ENCODE results near the gene DAB1.
A peak's percentile ranks its signal among the peaks of the same experiment; 100 is the strongest.

The DAB1 gene

DNA sequence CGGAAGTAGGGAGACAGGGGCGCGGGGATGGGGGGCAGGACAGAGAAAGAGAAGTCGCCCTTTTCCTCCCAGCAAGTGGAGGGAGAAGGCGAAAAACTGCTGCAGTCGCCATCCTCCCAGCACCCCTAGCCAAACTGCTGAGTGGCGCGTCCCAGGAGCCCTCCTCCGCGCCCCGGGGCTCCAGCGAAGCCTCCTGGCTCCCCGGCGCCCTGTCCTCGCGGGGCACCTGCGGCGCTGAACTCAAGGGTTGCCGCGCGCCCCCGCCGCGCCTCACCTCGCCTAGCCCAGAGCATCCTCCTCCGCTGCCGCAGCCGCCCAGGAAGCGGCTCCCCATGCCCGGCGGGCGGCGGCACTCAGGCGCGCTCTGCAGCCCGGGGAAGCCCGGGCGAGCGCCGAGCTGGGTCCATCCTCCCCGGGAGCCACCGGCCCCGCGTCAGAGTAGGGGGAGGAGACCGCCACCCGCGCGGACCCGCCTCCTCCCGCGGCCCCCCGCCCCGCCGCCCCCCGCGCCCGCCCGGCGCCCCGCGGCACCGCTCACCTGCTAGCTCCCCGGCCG, at the start of gene DAB1:
TSS of gene DAB1 (minus strand) at position 405 of the 556 bp plus-strand sequence. CDS start 133,030 bp downstream, outside the sequence.
- DNase-seq, result no peak

DNA sequence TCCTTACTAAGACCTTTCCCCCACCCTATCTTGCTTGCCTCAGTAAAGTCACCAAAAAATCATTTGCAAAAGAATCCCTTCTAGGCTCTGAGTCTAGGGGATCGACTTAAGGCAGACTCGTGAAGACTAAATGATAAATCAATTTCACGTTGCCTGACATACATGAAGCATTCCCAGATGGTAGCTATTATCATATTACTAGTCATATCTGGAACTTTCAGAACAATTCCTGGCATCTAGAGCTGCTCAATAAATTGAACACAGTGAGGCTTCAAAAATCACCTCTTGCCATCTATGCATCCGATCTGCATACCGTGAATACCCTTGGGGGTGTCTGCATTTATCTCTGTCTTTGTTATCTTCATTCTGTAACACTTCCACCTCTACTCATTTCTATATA, 49.6 kb upstream of the DAB1 start:
- no peak for DNase-seq

DNA sequence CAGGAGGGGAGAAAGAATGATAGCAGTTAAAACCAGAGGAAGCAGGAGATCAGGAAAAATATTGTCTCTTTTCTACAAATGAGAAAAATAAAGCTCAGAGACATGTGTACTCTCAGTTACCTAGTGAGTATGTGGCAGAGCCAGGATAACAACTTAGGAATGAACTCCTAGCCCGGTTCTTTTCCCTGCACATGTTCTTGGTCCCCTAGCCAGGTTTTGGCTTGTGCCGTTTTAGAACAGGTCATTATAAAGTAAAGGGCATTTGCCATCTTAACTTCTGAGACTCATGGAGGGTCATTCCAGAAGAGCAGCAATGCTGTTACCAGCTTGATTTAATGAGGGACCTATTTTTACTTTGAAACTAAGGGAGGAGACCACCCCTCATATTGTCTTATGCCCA, 48.1 kb upstream of the DAB1 start:
- DNase-seq, result no peak

DNA sequence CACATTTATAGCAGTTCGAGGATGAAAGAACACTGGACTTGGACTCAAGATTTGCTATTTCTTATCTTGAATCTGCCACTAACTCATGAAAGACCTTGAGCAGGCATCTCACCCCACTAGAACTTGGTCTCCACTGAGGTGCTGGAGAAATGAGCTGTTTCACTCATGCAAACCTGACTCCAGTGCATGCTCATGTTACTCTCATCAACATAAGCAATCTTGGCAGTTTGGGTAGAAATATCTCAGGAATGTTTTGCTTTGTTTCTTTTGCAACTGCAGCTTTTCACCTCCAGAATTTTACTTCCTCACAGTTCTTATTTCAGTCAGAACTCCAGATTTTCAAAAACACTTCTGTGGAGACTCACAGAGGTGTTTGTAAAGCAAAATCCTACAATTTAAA, 46.2 kb upstream of the DAB1 start:
- DNase-seq, result no peak

DNA sequence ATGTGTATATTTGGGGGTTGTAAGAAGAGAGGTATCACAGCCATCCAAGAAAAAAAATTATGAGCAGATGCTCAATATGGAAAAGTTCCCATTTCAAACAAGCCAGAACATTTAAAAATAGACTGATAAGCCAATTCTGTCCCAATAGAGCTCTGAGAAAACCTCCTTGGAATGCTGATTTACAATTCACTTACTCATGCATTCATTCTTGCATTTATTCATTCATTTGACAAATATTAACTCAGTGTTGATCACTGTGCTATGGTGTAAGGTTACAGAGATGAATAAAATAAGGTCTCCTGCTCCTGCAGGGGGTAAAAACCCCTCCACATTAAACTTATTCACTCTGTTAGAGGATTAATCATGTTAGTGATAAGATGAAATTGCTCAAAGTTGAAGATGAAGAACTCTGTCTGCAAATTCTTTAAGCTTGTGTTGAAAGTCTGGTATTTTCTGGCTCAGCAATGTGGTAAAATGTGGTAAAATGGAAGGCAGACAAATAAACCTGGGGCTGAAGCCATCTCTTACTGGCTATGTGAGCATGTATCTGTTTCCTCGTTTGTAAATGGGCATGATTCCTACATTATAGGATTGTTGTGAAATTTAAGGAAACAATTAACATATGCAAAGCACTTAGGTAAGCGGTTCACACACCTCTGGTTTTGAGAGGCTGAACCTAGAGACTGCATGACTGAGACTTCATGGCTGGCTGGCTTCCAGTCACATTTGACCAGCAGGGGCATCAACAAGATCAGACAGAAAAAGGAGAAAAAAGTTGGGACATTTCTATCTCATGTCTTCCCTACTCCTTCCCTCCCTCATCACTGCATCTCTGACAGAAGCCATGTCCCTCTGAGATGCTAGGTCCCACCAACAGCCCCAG, 45.0 kb upstream of the DAB1 start:
- no peak for DNase-seq

DNA sequence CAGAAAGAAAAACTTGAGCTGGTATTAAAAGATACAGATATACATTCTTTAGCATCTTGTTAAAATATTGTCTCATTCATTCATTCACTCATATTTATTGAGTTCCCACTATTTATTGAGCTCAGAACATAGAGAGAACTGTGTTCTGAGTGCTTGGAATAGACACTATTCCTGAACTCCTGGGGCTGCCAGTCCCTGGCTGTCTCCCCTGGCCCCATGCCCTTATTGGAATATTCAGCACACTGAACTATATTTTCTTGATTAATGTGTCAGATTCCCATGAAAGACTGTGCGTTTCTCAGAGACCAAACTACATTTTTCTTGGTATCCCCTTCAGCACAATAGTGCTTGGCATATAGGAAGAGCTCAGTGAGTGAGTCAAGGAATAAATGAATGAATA, 44.0 kb upstream of the DAB1 start:
- DNase-seq, result no peak

DNA sequence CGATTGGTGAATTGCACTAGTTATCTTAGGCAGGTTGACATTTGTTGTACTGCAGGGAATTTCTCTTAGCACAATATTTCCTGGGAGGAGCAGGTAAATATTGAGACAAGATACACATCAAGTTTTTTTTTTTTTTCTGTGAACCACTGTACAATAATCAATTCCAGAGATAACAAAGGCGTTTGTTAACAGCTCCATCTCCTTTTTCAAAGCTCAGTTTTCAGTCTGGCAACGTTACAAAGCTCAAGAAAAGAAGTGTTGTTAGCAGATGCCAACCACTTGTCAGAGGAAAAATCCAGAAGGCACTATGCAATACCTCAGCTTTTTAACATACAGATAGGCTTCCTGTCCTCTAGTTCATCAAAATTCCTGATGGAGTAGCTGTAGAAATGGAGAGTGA, 40.9 kb upstream of the DAB1 start:
- DNase-seq, result no peak

DNA sequence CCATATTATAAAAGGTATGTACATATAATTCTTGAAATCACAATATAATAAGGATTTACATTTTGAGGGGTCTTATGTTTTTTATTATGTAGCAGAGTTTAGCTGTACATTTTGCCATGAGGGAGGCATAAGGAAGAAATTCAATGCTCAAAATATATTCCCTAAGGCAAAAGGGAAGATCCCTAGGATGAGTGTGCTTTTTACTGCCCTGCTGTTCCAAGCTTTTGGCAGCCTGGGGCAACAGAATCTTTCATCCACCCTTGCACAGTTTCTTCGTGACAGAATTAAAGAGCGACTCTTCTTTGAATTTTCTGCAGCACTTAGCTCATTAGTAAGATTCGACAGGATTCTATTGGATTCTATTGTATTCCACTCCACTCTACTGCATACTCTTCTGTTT, 39.5 kb upstream of the DAB1 start:
- no peak for DNase-seq

DNA sequence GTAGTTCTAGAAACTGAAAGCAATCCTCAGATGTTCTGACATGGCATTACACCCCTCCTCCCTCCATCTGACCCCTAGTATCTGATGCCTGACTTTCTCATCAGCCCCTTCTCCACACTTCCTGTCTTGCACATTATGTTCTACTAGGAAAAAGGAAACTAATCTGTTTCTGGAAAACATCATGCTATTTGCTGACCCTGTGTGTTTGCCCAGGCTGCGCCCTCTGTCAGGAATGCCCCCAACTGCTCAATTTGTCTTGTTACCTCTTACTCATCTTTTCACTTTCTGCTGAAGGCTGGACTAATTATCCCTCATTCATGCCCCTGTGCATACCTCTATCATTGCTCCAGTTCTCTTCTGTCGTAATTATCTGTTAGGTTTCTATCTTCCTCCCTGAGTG, 37.5 kb upstream of the DAB1 start:
- DNase-seq, result no peak

DNA sequence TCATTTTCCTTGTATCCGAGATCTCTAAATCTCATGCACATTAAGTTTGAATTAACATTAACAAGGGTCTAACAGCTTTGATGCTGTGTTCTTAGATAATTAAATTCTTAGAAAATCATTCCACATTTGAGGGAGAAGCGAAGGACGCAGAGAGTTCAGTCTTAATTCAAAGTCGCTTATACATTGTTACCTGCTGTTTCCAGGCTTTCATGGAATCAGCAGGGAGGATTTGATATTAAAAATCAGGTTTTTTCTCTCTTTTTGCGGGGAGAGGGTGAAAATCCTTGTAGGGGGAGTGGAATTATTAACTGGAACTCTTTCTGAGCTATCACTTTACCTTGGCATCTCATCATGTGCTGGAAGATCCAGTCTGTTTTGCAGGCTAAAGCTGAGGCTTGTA, 27.7 kb upstream of the DAB1 start:
- DNase-seq, result no peak

DNA sequence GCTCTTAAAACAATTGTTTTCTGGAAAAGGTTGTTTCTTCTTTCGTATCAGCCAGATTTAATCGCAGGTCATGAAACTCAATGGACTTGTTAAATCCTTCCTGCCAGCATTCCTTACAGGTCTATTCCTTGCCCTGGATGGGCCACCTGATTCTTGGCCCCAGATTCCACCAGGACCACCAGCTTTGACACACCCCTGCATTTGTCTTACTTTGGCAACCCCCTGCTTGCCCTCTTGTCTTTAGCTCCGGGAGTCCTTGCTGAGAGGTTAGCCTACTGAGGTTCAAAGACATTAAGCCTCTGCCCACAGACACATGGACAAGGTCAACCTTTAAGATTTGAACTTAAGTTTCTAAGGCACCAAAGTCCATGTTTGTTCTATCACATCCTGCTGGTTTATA, 27.1 kb upstream of the DAB1 start:
- no peak for DNase-seq

DNA sequence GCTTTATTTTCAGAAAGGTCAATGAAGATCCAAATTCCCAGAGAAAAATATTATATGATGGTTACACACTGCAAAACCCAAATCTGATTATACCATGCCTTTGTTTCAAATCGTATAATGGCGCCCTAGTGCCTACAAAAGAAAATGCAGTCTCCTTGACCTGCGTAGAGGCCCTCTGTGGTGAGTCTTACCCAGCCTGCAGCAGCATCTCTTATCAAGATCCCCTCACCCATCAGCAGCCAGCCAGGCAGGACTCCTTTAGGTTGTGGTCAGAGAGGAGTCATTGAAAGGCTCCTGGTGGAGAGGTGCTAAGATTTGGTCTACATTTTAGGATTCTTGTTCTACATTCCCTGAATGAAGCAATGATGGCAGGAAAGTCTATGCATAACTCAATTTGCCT, 23.7 kb upstream of the DAB1 start:
- DNase-seq, result no peak

DNA sequence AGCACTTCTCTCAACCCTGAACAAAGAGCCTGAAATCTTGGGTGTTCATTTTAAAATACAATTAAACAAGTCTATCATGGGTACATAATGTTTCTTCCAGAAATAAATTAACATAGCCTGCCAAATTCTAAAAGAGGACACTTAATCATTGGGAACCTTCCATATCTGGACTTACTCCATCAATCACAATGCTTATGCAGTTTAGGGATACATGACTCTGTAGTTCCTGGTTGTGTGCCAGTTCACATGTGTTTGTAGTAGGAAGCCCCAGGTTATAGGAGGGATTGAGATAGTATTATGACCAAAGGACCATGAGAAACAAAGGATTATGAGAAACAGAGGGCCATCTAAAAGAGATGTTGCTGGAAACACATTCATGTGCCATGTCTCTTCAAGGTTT, 19.1 kb upstream of the DAB1 start:
- no peak for DNase-seq

DNA sequence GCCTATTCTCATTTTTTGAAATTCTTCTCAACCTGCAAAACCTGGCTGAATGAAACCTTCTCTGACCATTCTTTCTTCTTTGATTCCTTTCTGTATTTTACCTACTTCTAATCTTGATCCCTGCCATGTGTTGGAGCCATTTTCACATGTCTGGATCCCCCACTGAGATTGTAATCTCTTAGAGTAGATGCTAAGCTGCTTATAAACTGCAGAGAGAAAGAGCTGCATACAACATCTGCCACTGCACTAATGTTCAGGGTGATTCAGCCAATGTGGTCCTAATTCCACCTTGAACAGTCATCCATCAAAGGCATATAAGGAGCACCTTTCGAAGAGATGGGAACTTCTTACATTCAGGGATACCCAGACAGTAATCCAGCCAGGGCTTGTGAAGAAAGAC, 16.2 kb upstream of the DAB1 start:
- no peak for DNase-seq

DNA sequence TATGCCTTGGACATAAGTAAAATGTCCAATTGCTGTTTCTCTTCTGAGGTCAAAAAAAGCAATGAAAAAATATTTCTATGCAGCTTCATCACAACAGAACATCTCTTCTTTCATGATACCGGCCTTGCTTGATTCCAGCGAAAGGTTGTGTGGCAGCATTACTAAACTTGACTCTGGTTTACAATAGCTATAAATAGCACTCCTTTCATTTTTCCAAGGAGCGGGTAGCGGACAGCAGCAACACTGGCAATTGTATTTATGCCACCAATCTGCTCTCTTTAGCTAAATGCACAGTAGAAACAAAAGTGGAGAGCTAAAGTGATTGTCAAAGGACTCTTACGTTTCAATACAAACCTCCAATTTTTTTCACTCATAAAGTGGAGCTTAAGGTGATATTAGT, 7.5 kb upstream of the DAB1 start:
- no peak for DNase-seq

DNA sequence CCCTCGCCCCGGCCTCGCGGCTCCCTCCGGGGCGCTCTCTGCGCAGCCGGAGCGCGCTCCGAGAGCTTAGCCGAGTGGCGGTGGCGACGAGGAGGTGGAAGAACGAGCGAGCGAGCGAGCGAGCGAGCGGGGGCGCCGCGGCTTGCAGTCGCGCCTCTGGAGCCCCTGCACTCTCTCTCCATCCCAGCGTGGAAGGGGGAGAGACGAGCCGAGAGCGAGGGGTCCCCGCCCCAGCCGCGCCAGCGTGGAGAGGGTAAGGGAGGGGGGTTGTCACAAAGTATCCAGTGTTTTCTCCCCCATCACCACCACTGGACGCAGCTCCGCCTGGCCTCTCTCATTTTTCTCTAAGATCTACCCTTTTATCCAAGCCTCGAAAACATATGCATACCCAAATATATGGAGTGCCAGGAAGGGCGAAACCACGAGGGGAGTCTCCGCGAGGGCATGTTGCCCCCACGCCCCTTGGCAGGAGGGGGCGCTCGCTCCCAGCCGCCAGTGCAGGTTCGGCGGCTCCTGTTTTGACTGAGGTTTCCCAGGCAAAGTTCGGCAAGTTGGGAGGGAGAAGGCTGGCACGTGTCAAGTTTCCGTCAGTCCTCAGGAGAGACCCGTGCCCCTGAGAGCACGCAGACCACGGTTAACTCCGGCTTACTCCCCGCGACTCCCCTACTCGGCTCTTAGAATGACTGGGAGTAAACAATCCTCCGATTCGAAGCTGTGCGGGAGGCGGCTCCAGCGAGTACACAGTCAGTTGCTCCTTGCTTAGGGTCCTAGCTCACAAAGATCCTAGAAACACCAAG, 569 bp upstream of the DAB1 start:
- peak; percentile 17 for DNase-seq

DNA sequence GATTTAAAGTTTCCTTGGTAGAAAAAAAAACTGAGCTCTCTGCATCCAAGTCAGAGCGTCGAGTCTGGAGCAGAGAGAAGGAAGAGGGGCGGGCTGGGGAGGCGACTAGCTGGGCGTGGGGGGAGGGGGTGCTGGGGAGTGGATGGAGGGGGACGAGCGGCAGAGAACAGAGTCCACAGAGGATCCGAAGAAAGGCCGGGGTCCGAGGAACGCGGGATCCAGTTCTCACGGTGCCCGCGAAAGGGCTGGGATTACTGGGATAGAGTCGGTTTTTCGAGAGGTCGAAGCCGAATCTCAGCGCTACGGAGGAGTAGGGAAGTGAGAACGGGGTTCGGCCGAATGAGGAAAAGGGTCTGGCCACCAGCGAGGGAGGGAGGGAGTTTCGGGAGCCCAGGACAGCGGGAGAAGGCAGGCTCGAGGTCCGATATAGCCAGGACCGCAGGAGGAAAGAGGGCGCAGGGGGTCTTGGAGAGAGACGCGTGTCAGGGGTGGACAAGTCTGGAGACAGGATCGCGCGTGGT, 665 bp downstream of the DAB1 start:
- DNase-seq, result no peak

DNA sequence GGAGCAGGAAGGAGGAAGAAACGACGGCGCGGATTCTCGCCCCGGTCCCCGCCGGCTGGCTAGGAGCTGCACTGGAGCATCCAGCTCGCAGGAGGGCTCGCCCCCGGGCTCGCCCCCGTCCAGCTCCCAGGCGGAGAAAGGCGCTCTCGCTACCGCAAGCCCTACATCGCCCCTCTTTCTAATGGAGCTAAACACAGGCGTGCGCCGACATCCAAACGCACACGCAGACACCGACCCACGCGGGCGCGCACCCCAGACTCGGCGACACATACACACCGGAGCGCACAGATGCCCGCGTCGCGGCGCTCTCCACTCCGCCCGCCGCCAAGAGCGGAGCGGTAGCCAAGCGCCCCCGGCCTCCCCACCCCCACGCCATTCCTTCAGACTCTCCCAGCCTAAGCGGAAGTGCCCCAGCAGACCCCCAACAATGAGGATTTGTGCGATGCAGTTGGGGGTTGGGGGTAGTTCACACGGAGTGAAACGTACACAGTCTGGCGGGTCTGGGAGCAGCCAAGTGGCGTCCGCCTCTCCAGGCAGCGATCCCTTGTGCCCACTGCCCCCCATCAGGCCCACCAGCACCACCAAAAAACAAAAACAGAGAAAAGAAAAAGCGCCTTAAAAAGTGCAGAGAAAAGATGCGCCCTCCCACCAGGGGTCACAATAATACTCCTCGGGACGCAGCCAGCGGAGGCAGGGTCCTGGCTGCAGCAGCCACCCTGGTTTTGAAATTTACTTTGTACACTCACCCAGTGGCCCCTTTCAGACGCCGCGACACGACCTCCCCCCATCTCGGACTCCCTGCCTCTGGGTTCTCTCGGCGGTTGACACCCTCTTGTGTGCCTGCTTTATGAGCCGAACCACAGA, 1.4 kb downstream of the DAB1 start:
- DNase-seq, result no peak

DNA sequence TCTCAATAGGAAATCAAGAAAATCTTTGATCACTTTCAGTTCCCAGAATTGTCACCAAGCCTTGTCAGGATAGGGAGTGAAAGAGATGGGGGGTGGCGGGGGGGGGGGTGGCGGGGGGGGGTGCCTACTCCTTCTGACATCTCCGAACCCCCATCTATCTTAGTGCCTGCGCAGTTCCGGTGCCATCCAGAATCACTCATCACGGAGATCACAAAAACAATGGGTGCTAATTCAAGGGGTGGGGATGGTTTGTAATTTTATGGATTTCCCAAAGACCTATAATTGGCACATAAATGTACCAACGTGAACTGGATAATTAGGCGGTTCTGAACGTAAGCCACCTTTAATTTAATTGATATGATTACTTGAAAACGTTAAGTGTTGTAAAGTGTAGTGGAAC, 2.1 kb downstream of the DAB1 start:
- no peak for DNase-seq

DNA sequence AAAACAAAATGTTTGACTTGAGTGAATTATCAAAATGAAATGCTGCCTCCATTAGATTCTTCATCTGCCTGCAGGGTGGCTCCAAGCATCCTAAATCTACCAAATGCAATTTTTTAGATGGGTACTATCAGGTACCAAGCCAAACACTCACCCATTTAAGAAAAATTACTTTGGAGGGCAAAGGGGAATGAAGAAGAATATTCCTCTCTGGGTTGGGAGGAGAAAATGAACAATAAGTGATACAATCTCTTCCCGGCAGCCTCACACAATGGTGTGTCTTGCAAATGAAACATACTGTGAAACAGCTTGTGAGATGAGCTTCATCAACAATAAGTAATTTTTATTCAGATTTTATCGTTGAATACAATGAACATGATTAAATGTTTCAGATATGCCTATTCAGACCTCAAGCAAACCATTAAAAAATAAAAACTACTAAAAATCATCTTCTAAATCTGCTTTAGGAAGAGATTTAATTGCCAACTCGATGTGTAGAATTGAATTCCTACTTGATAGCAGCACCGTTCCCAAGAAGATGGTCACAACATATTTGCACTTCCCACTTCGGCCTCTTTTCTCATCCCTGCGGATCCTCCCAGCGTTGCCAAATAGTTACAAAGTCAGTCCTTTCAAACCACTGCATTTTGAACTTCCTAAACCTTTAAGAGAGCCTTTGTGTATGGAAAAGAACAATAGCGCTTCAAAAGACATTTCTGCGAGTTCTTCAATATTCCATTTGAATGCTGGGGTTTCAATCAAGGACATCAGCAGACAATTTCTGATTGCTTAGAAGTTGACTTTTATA, 2.7 kb downstream of the DAB1 start:
- DNase-seq, result no peak

DNA sequence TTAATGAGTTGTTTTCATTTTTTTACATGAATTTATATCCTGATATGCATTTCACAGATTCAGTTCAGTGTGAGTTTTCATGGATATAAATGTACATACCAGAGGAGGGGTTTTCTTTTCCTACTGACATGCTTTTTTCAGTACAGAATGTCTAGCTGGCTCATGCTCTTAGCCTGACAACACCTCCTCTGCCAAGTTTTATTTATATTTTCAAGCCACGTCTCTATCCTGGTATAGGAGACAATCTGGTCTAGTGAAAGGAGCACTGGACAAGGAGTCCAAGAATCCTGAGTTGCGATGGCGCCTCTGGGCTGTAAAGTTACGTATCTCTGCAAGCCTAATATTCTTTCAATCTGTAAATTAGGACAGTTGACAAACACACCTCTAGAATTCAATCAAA, 4.9 kb downstream of the DAB1 start:
- no peak for DNase-seq

DNA sequence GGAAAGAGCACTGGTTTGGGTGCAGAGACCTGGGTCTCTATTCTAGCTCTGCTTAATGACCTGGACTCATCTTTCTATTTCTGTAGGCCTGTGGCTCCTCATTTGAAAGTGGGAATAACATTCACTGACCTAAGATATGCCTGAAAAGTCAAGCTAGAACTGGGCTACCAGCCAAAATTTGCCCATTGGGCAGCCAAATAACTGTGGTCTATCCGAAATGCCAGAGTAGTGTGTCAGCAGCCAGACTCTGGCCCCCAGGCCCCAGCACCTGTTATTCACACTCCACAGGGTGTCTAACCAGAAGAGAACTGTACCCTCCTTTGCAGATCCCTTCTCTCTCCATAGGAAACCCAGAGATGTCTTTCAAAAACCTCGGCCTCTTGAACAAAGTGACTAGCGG, 12.6 kb downstream of the DAB1 start:
- no peak for DNase-seq

Measured in hematopoietic multipotent progenitor cell treated with erythropoietin and hydrocortisone succinate and interleukin-3 and kit ligand, for 6 days (in vitro differentiated cells).